ENCODE measurements around the gene SPDYE3. TPM values are rescaled to one million over a fixed set of nuclear protein-coding genes. Genes with fewer than 3 reads are reported as not detected.
"Not testable (repeated sequence)": the region's sequence is repeated elsewhere in the genome, so short reads cannot be mapped to it uniquely, and the experiment has no call there.

SPDYE3 gene, protein sequence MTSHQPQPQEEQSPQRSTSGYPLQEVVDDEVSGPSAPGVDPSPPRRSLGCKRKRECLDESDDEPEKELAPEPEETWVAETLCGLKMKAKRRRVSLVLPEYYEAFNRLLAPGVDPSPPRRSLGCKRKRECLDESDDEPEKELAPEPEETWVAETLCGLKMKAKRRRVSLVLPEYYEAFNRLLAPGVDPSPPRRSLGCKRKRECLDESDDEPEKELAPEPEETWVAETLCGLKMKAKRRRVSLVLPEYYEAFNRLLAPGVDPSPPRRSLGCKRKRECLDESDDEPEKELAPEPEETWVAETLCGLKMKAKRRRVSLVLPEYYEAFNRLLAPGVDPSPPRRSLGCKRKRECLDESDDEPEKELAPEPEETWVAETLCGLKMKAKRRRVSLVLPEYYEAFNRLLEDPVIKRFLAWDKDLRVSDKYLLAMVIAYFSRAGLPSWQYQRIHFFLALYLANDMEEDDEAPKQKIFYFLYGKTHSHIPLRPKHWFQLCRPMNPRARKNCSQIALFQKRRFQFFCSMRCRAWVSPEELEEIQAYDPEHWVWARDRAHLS
- total RNA-seq (2016; rRNA removed; fragmentation: Illumina TruSeq; extraction: Trizol) (not detected in 2 replicates), polyA plus RNA-seq (2011; rRNA removed) (not detected in 2 replicates), polyA minus RNA-seq (2011; rRNA and poly(A)+ RNA removed; ENCODE audit: low replicate concordance) (not detected in 2 replicates), Bru-seq, nascent RNA (percentile 1 among the genes with signal in this experiment), BruChase-seq, experiment 1, labeled RNA remaining after a 6-hour chase (not detected), BruChase-seq, experiment 2, labeled RNA remaining after a 2-hour chase (not detected)
- not detected in 2 replicates for total RNA-seq (2016; cell fraction: cytosol; rRNA removed; fragmentation: Illumina TruSeq; extraction: Trizol; ENCODE audit: low read depth)
- not detected in 2 replicates for total RNA-seq (2016; cell fraction: insoluble cytoplasmic fraction; rRNA removed; fragmentation: Illumina TruSeq; extraction: Trizol)
- not detected in 2 replicates for total RNA-seq (2016; cell fraction: membrane; rRNA removed; fragmentation: Illumina TruSeq; extraction: Trizol)
- not detected in 2 replicates for total RNA-seq (2016; cell fraction: nucleus; rRNA removed; fragmentation: Illumina TruSeq; extraction: Trizol)
- polyA plus RNA-seq (2011; cell fraction: cytosol; rRNA removed): not detected in 2 replicates
- not detected in 2 replicates for polyA plus RNA-seq (2011; cell fraction: nucleus; rRNA removed)
- 1.7 and 3.2 TPM in 2 replicates for polyA plus RNA-seq (2012)
- not detected in 2 replicates for polyA plus RNA-seq (2016; cell fraction: cytosol; fragmentation: Illumina TruSeq; extraction: Trizol; ENCODE audit: low read depth)
- not detected in 2 replicates for polyA plus RNA-seq (2016; cell fraction: insoluble cytoplasmic fraction; fragmentation: Illumina TruSeq; extraction: Trizol; ENCODE audit: low read depth)
- polyA plus RNA-seq (2016; cell fraction: membrane; fragmentation: Illumina TruSeq; extraction: Trizol; ENCODE audit: low read depth): not detected in 2 replicates
- not detected in 2 replicates for polyA plus RNA-seq (2016; cell fraction: nucleus; fragmentation: Illumina TruSeq; extraction: Trizol; ENCODE audit: insufficient read depth, low read depth)
- polyA minus RNA-seq (2011; cell fraction: cytosol; rRNA and poly(A)+ RNA removed): not detected in 2 replicates
- polyA minus RNA-seq (2011; cell fraction: nucleus; rRNA and poly(A)+ RNA removed): not detected in 2 replicates
- long read RNA-seq, experiment 1: 0 reads
- long read RNA-seq, experiment 2: 0 reads

DNA sequence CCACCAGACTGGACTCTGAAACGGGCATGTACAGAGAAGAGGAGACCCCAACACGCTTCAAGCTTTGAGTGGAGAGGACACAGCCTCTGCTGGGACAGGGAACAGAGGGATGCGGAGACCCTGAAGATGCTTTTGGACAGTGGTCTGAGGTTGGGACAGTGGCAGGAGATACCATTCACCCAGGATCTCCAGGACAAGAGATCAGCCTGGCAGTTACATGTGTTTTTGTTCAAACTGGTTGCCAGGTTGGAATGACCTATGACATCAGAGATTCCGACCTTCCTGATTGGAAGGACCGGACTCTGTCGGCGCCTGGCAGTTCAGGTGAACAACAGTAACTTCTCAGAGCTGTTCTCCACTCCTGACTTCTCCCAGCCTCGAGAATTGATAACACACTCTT, at the start of gene SPDYE3:
Gene SPDYE3 (plus strand): TSS at position 301 of the 400 bp plus-strand sequence. CDS start 184 bp downstream, outside the sequence.
- H2AFZ ChIP-seq (ENCODE audit: low read length); H4K20me1 ChIP-seq (ENCODE audit: insufficient read depth, low read length); in situ Hi-C loops (cut with HindIII; ENCODE audit: extremely low pct_ligation_motif_present, low pct_unique_long_range_greater_than_20kb); FAIRE-seq; H3K9ac ChIP-seq (ENCODE audit: insufficient read depth, low read depth, low read length); H3K9me3 ChIP-seq (ENCODE audit: low read length); H3K79me2 ChIP-seq (ENCODE audit: insufficient read depth, low read length); H3K4me3 ChIP-seq (replicated peaks in 1 of 3; ENCODE audit: insufficient read depth in 1 of 3, low read depth in 2 of 3, low read length in 3 of 3); intact Hi-C loops (cut with micrococcal nuclease; ENCODE audit: unreplicated experiment); H3K27ac ChIP-seq (ENCODE audit: extremely low read length, insufficient read depth, low read length); DNase-seq (ENCODE audit: low spot score); POLR2A ChIA-PET; H3K36me3 ChIP-seq (replicated peaks in 1 of 2; ENCODE audit: control insufficient read depth in 1 of 2, insufficient read depth in 2 of 2, low read length in 2 of 2); H3K4me2 ChIP-seq (ENCODE audit: low read depth, low read length); BruUV-seq (replicated peaks); ATAC-seq; H3K4me1 ChIP-seq (ENCODE audit: insufficient read depth, low read length); H3K27me3 ChIP-seq (ENCODE audit: control insufficient read depth in 1 of 2, insufficient read depth in 2 of 2, low read length in 2 of 2); CTCF ChIA-PET (ENCODE audit: low intra/inter-chr PET ratio, low total read pairs): not testable (repeated sequence)
- WGBS (ENCODE audit: low lambda C conversion rate): 94% methylated on average over 8 of the region's 8 CpGs

DNA sequence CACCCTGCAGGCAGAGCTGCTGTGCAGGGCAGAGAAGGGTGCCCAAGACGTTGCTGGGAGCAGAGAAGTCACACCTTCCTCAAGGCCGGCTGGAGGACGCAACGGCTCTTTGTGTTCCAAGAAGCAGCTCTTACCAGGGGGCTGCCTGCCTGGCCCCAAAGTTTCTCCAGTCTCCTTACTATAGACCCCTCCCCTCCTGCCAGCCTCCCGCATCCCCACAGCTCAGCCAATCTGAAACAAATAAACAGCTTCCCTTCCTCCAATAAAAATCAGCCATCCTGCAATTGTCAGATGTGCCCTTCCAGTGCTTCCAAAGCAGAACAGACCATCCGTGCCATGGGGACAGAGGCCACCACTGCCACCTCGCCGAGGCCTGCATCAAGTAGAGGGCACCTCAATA, 47.5 kb upstream of the SPDYE3 start:
- ATAC-seq; intact Hi-C loops (cut with micrococcal nuclease; ENCODE audit: unreplicated experiment); CTCF ChIA-PET (ENCODE audit: low intra/inter-chr PET ratio, low total read pairs); H3K36me3 ChIP-seq (replicated peaks in 1 of 2; ENCODE audit: control insufficient read depth in 1 of 2, insufficient read depth in 2 of 2, low read length in 2 of 2); DNase-seq (ENCODE audit: low spot score); H3K4me3 ChIP-seq (replicated peaks in 1 of 3; ENCODE audit: insufficient read depth in 1 of 3, low read depth in 2 of 3, low read length in 3 of 3); BruUV-seq (replicated peaks); H2AFZ ChIP-seq (ENCODE audit: low read length); H3K27me3 ChIP-seq (ENCODE audit: control insufficient read depth in 1 of 2, insufficient read depth in 2 of 2, low read length in 2 of 2); H3K27ac ChIP-seq (ENCODE audit: extremely low read length, insufficient read depth, low read length); H3K9ac ChIP-seq (ENCODE audit: insufficient read depth, low read depth, low read length); H3K4me2 ChIP-seq (ENCODE audit: low read depth, low read length); H3K4me1 ChIP-seq (ENCODE audit: insufficient read depth, low read length); H4K20me1 ChIP-seq (ENCODE audit: insufficient read depth, low read length); H3K9me3 ChIP-seq (ENCODE audit: low read length); FAIRE-seq; in situ Hi-C loops (cut with HindIII; ENCODE audit: extremely low pct_ligation_motif_present, low pct_unique_long_range_greater_than_20kb); POLR2A ChIA-PET: not testable (repeated sequence)
- WGBS (ENCODE audit: low lambda C conversion rate): 100% methylated on average over 4 of the region's 8 CpGs
- H3K79me2 ChIP-seq (ENCODE audit: insufficient read depth, low read length): peaks cover 16% of the 10 kb centered on the region

DNA sequence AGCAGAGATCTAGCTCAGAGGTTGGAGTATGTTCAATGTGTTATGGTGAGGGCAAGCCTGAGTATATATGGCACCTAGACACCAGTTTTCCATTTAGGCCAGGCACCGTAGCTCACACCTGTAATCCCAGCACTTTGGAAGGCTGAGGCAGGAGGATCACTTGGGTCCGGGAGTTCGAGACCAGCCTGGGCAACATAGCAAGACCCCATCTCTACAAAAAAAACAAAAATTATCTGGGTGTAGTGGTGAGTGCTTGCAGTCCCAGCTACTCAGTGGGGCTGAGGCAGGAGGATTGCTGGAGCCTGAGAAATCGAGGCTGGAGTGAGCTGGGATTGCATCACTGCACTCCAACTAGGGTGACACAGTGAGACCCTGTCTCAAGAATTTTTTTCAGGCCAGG, 44.6 kb upstream of the SPDYE3 start:
- WGBS (ENCODE audit: low lambda C conversion rate): 98% methylated on average over 4 of the region's 4 CpGs
- H3K27me3 ChIP-seq (ENCODE audit: control insufficient read depth in 1 of 2, insufficient read depth in 2 of 2, low read length in 2 of 2); H3K9ac ChIP-seq (ENCODE audit: insufficient read depth, low read depth, low read length); H3K9me3 ChIP-seq (ENCODE audit: low read length); H4K20me1 ChIP-seq (ENCODE audit: insufficient read depth, low read length); H2AFZ ChIP-seq (ENCODE audit: low read length); DNase-seq (ENCODE audit: low spot score); H3K4me2 ChIP-seq (ENCODE audit: low read depth, low read length); in situ Hi-C loops (cut with HindIII; ENCODE audit: extremely low pct_ligation_motif_present, low pct_unique_long_range_greater_than_20kb); BruUV-seq (replicated peaks); H3K27ac ChIP-seq (ENCODE audit: extremely low read length, insufficient read depth, low read length); H3K4me3 ChIP-seq (replicated peaks in 1 of 3; ENCODE audit: insufficient read depth in 1 of 3, low read depth in 2 of 3, low read length in 3 of 3); ATAC-seq; CTCF ChIA-PET (ENCODE audit: low intra/inter-chr PET ratio, low total read pairs); FAIRE-seq; intact Hi-C loops (cut with micrococcal nuclease; ENCODE audit: unreplicated experiment); H3K36me3 ChIP-seq (replicated peaks in 1 of 2; ENCODE audit: control insufficient read depth in 1 of 2, insufficient read depth in 2 of 2, low read length in 2 of 2); POLR2A ChIA-PET: not testable (repeated sequence)
- Histone ChIP-seq H3K4me1 (ENCODE audit: insufficient read depth, low read length) (peaks cover 20% of the 10 kb centered on the region), H3K79me2 (ENCODE audit: insufficient read depth, low read length) (peaks cover 30% of the 10 kb centered on the region)

Data from HepG2 (cell line).